SK-N-SH treated with all-trans-retinoic acid at 6 μM for 48 hours (cell line): Measurements from ENCODE around the gene ZSWIM6.

Source experiments
- ATAC-seq: fragments of 200-7000 bp; cut with Tn5 transposase; 3 replicates; pipeline ENCODE4 v1.9.1; 2020; ENCODE audit warnings: mild to moderate bottlenecking, moderate library complexity
- ARNTL ChIP-seq: fragments of 450-650 bp; formaldehyde crosslinking; IDR thresholded peaks from 2 replicates; pipeline ENCODE4 v1.5.0; 2020; ENCODE audit warnings: low read depth, mild to moderate bottlenecking, moderate library complexity, borderline replicate concordance
- BACH2 ChIP-seq: fragments of 250-450 bp; sonication (Bioruptor Pico); IDR thresholded peaks from 2 replicates; pipeline ENCODE4 v1.9.0; 2021; ENCODE audit warnings: mild to moderate bottlenecking, borderline replicate concordance
- CREB5 ChIP-seq: fragments of 250-450 bp; sonication (Bioruptor Pico); IDR thresholded peaks from 2 replicates; pipeline ENCODE4 v1.5.1; 2020; ENCODE audit warnings: low read depth, mild to moderate bottlenecking, moderate library complexity
- CSDC2 ChIP-seq: fragments of 250-450 bp; sonication (Bioruptor Pico); IDR thresholded peaks from 2 replicates; pipeline ENCODE4 v1.5.0; 2020; ENCODE audit warnings: mild to moderate bottlenecking, moderate library complexity
- ESRRG ChIP-seq: fragments of 250-450 bp; sonication (Bioruptor Pico); IDR thresholded peaks from 2 replicates; pipeline ENCODE4 v1.6.1; 2021; ENCODE audit warnings: mild to moderate bottlenecking
- GLIS3 ChIP-seq: fragments of 250-450 bp; sonication (Bioruptor Pico); IDR thresholded peaks from 2 replicates; pipeline ENCODE4 v1.5.0; 2020; ENCODE audit warnings: mild to moderate bottlenecking, moderate library complexity
- ISL1 ChIP-seq: fragments of 250-450 bp; sonication (Bioruptor Pico); IDR thresholded peaks from 2 replicates; pipeline ENCODE4 v2.1.2; 2022; ENCODE audit warnings: mild to moderate bottlenecking, moderate library complexity
- OSR1 ChIP-seq: fragments of 250-450 bp; sonication (Bioruptor Pico); IDR thresholded peaks from 2 replicates; pipeline ENCODE4 v1.8.0; 2022; ENCODE audit warnings: moderate library complexity, mild to moderate bottlenecking, inconsistent platforms
- PATZ1 ChIP-seq: fragments of 250-450 bp; sonication (Bioruptor Pico); IDR thresholded peaks from 2 replicates; pipeline ENCODE4 v1.8.0; 2020; ENCODE audit warnings: mild to moderate bottlenecking, moderate library complexity, borderline replicate concordance
- POU6F1 ChIP-seq: fragments of 250-450 bp; sonication (Bioruptor Pico); IDR thresholded peaks from 2 replicates; pipeline ENCODE4 v1.8.0; 2021; ENCODE audit warnings: low read depth, mild to moderate bottlenecking, moderate library complexity, borderline replicate concordance
- PPARA ChIP-seq: fragments of 250-450 bp; sonication (Bioruptor Pico); IDR thresholded peaks from 2 replicates; pipeline ENCODE4 v1.5.0; 2020; ENCODE audit warnings: mild to moderate bottlenecking, borderline replicate concordance
- RARB ChIP-seq: fragments of 250-450 bp; sonication (Bioruptor Pico); IDR thresholded peaks from 2 replicates; pipeline ENCODE4 v1.8.0; 2021; ENCODE audit warnings: mild to moderate bottlenecking, moderate library complexity
- SNAI2 ChIP-seq: fragments of 250-450 bp; sonication (Bioruptor Pico); IDR thresholded peaks from 2 replicates; pipeline ENCODE4 v1.5.0; 2020; ENCODE audit warnings: mild to moderate bottlenecking, moderate library complexity
- TCF4 ChIP-seq: fragments of 250-450 bp; sonication (Bioruptor Pico); IDR thresholded peaks from 2 replicates; pipeline ENCODE4 v1.8.0; 2021; ENCODE audit warnings: mild to moderate bottlenecking, moderate library complexity, borderline replicate concordance
- TOX ChIP-seq: fragments of 250-450 bp; sonication (Bioruptor Pico); IDR thresholded peaks from 2 replicates; pipeline ENCODE4 v1.8.0; 2021; ENCODE audit warnings: mild to moderate bottlenecking, moderate library complexity, borderline replicate concordance
- TSHZ2 ChIP-seq: fragments of 250-450 bp; sonication (Bioruptor Pico); IDR thresholded peaks from 2 replicates; pipeline ENCODE4 v1.5.0; 2020; ENCODE audit warnings: mild to moderate bottlenecking, moderate library complexity
- ZC3H10 ChIP-seq: fragments of 250-450 bp; sonication (Bioruptor Pico); IDR thresholded peaks from 2 replicates; pipeline ENCODE4 v1.5.1; 2021; ENCODE audit warnings: mild to moderate bottlenecking, moderate library complexity
- ZFP3 ChIP-seq: fragments of 250-450 bp; sonication (Bioruptor Pico); IDR thresholded peaks from 2 replicates; pipeline ENCODE4 v1.5.0; 2020; ENCODE audit warnings: mild to moderate bottlenecking, moderate library complexity
- ZFP30 ChIP-seq: fragments of 450-650 bp; formaldehyde crosslinking; IDR thresholded peaks from 2 replicates; pipeline ENCODE4 v1.5.0; 2022; ENCODE audit warnings: mild to moderate bottlenecking, moderate library complexity
- ZNF565 ChIP-seq: fragments of 450-650 bp; formaldehyde crosslinking; conservative IDR thresholded peaks from 2 replicates; pipeline ENCODE4 v1.5.0; 2020; ENCODE audit warnings: low read depth, mild to moderate bottlenecking, moderate library complexity
- ZNF70 ChIP-seq: fragments of 450-650 bp; formaldehyde crosslinking; IDR thresholded peaks from 2 replicates; pipeline ENCODE4 v1.5.0; 2020; ENCODE audit warnings: mild to moderate bottlenecking, moderate library complexity
- ZNF8 ChIP-seq: fragments of 450-650 bp; formaldehyde crosslinking; IDR thresholded peaks from 2 replicates; pipeline ENCODE4 v1.5.0; 2020; ENCODE audit warnings: mild to moderate bottlenecking, moderate library complexity

Gene ZSWIM6

GRCh38 chr5:61309115-61309514 lies 22.9 kb upstream of the ZSWIM6 start (continued):
- no peak for TF ChIP-seq CREB5 (CRISPR knock-in tag)

- TF ChIP-seq ZC3H10 (CRISPR knock-in tag) = no peak
- TF ChIP-seq ARNTL = no peak
- no peak for TF ChIP-seq PATZ1
- TF ChIP-seq ESRRG = no peak
- no peak for TF ChIP-seq ISL1 (CRISPR knock-in tag)
- TF ChIP-seq GLIS3 = no peak
- TF ChIP-seq TCF4 (CRISPR knock-in tag) = no peak
- TF ChIP-seq ZNF565 (CRISPR knock-in tag) = no peak
- no peak for TF ChIP-seq BACH2 (CRISPR knock-in tag)
- TF ChIP-seq ZNF70 (CRISPR knock-in tag) = no peak
- no peak for TF ChIP-seq OSR1 (CRISPR knock-in tag)
- no peak for TF ChIP-seq PPARA
- no peak for TF ChIP-seq ZNF8
- TF ChIP-seq TSHZ2 (CRISPR knock-in tag) = no peak
- no peak for TF ChIP-seq ZFP3 (CRISPR knock-in tag)
- TF ChIP-seq CSDC2 (CRISPR knock-in tag) = no peak
- no peak for TF ChIP-seq ZFP30 (CRISPR knock-in tag)
Measured at GRCh38 chr5:61311056-61311610, 20.9 kb upstream of the ZSWIM6 start.

GRCh38 chr5:61311836-61312808 lies 19.9 kb upstream of the ZSWIM6 start:
- no peak for TF ChIP-seq ZC3H10 (CRISPR knock-in tag)
- TF ChIP-seq ESRRG = no peak
- no peak for TF ChIP-seq CSDC2 (CRISPR knock-in tag)
- TF ChIP-seq TCF4 (CRISPR knock-in tag) = no peak
- no peak for TF ChIP-seq ZFP3 (CRISPR knock-in tag)
- TF ChIP-seq ISL1 (CRISPR knock-in tag) = no peak
- no peak for TF ChIP-seq TOX (CRISPR knock-in tag)
- no peak for TF ChIP-seq GLIS3
- no peak for TF ChIP-seq SNAI2
- no peak for TF ChIP-seq POU6F1
- no peak for TF ChIP-seq BACH2 (CRISPR knock-in tag)
- no peak for TF ChIP-seq CREB5 (CRISPR knock-in tag)
- TF ChIP-seq OSR1 (CRISPR knock-in tag) = no peak
- no peak for TF ChIP-seq ZNF70 (CRISPR knock-in tag)
- TF ChIP-seq RARB (CRISPR knock-in tag) = no peak
- no peak for TF ChIP-seq TSHZ2 (CRISPR knock-in tag)
- peak; percentile 43 for ATAC-seq

More at GRCh38 chr5:61311056-61311610, 20.9 kb upstream of the ZSWIM6 start:
- ATAC-seq = no peak
